Heart left ventricle (tissue), 13 donors: ENCODE results near the gene STAC.

Source experiments
- POLR2A ChIP-seq, 2 donors: fragments of 450-650 bp; IDR thresholded peaks; one replicate each; pipeline ENCODE4 v1.6.1; 2017; ENCODE audit warnings: antibody characterized with exemption in 2 of 2, mild to moderate bottlenecking in 2 of 2, moderate library complexity in 2 of 2
- TF ChIP-seq, protein P1 (sequence below), 12 donors: fragments of 200-600 bp; sonication (generic) in 4 of 12; IDR thresholded peaks; one replicate each; pipeline versions ENCODE4 v1.5.0 to v1.8.0; 2018 to 2022; ENCODE audit warnings: antibody characterized with exemption in 12 of 12, mild to moderate bottlenecking in 5 of 12
- donor health status: ischemic (EF 13 %, LVEDD 7.1; RV severe dilation, severe dysfunction).
- donor health status: DM: no; HTN: yes; CAD: no.
- donor health status: DM: no; HTN: no; CAD: no.
- donor health status: ischemic (EF 25% LVEDD 6.9; RV normal size, moderate dysfunction).
- donor health status: ischemic (EF 25% LVEDD 5.7; RV mildly dilated, moderate dysfunction).
- donor health status: ischemic (EF 35%, LVEDD 5.7; RV mildly dilated, moderate dysfunction).
- donor health status: nonischemic (EF 11% LVEDD 7.7; RV severe dilation, severe dysfunction).
- donor health status: DM: yes; HTN: yes; CAD: no.
- donor health status: PGD.
- donor health status: ischemic (EF 29% LVEDD 5.4; RV normal size, mild dysfunction).
- donor health status: nonischemic (EF 23%, LVEDD 6.1; RV moderate dilation, normal function).

DNA sequence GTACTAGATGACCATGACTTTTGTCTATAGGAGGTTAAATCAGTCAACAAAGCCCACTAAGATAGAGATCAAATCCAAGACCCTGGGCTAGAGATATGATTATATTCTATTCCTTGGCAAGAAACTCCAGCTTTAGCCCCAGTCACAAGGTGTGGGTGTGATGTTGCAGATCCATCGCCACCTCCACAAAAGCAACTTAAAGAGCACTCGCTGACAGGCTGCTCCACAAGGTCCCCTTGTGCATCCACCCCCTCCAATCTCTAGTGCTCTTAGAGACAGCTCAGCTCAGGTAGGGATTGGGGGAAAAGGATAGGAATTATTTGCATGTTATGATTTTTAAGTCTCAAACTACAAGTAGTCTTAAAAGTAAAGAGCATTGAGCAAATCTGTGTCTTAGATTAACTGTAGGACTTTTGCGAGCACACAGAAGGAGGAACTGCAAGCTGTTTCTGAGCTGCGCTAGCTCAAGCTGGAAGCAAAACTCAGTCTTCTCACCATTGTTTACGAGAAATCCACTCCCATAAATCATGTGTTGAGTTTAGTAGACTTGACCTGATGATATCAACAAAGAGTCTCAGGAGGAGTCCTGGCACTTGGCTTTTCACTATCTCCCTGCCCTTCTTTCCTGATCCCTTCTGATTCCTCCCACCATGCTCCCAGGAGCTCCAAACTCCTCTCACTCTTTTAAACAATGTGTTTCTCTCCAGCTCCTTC is 177.6 kb downstream of the STAC start:
- TF ChIP-seq, protein P1, sequence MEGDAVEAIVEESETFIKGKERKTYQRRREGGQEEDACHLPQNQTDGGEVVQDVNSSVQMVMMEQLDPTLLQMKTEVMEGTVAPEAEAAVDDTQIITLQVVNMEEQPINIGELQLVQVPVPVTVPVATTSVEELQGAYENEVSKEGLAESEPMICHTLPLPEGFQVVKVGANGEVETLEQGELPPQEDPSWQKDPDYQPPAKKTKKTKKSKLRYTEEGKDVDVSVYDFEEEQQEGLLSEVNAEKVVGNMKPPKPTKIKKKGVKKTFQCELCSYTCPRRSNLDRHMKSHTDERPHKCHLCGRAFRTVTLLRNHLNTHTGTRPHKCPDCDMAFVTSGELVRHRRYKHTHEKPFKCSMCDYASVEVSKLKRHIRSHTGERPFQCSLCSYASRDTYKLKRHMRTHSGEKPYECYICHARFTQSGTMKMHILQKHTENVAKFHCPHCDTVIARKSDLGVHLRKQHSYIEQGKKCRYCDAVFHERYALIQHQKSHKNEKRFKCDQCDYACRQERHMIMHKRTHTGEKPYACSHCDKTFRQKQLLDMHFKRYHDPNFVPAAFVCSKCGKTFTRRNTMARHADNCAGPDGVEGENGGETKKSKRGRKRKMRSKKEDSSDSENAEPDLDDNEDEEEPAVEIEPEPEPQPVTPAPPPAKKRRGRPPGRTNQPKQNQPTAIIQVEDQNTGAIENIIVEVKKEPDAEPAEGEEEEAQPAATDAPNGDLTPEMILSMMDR (IDR thresholded peaks at IDR 0.05) = no peak
- no peak for TF ChIP-seq POLR2A (IDR thresholded peaks at IDR 0.05)
